ENCODE results near the gene MAT2B. TPM values are rescaled to one million over a fixed set of nuclear protein-coding genes. Genes with fewer than 3 reads are reported as not detected.

The MAT2B gene
- total RNA-seq, 1 donor from 2014 or later = 44.6 TPM

- peak; percentile 95 to 96 for DNase-seq (ENCODE audit: low spot score in 2 of 2, unreplicated experiment in 2 of 2)
- peaks cover 11% of the 10 kb centered on the region for H3K36me3 Mint-ChIP-seq
- H3K9me3 Mint-ChIP-seq = no peaks in the 10 kb centered on the region
- no peaks in the 10 kb centered on the region for H3K27me3 Mint-ChIP-seq (ENCODE audit: low read depth)
- peak within 1 kb of the TSS; percentile 100 for H3K27ac Mint-ChIP-seq
- TF ChIP-seq, protein P1, sequence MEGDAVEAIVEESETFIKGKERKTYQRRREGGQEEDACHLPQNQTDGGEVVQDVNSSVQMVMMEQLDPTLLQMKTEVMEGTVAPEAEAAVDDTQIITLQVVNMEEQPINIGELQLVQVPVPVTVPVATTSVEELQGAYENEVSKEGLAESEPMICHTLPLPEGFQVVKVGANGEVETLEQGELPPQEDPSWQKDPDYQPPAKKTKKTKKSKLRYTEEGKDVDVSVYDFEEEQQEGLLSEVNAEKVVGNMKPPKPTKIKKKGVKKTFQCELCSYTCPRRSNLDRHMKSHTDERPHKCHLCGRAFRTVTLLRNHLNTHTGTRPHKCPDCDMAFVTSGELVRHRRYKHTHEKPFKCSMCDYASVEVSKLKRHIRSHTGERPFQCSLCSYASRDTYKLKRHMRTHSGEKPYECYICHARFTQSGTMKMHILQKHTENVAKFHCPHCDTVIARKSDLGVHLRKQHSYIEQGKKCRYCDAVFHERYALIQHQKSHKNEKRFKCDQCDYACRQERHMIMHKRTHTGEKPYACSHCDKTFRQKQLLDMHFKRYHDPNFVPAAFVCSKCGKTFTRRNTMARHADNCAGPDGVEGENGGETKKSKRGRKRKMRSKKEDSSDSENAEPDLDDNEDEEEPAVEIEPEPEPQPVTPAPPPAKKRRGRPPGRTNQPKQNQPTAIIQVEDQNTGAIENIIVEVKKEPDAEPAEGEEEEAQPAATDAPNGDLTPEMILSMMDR (IDR thresholded peaks at IDR 0.05; ENCODE audit: unreplicated experiment) = no peak
- H3K4me3 Mint-ChIP-seq = peak within 1 kb of the TSS; percentile 88
- H3K4me1 Mint-ChIP-seq = peaks cover 45% of the 10 kb centered on the region
Measured at GRCh38 chr5:163459819-163460561, 45.4 kb upstream of the MAT2B start, which contains the start of gene NUDCD2. Gene NUDCD2, minus strand, starts transcription at chr5:163460102. Its CDS starts 52 bp downstream, at chr5:163460050.

DNA sequence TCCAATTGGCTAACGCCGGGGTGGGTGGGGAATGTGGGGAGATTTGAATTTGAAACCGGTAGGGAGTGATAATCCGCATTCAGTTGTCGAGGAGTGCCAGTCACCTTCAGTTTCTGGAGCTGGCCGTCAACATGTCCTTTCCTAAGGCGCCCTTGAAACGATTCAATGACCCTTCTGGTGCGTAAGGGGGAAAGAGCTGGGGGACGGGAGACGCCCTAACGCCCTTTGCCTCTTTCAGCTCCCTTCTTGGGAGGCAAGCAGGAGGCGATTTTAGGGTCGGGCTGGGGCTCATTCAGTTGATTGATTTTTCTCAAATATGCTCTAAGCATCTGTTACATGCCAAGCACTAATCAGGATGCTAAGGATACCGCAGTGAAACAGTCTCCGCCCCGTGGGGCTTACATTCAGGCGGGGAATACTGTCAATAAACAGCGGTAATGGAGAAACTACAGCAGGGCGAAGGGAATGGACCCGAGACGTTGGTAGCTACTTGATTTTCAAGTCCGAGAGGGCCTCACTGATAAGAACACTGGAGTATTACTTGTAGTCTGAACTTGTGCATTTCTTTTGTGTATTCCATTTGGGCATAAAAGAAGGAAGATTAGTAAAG lies 44.8 kb upstream of the MAT2B start, which contains the start of gene HMMR:
TSS of gene HMMR (plus strand) at position 71 of the 610 bp plus-strand sequence. CDS start at position 132, 61 bp downstream.
- Mint-ChIP-seq H3K27ac (peak within 1 kb of the TSS; percentile 100), H3K27me3 (ENCODE audit: low read depth) (no peaks in the 10 kb centered on the region), H3K4me1 (peaks cover 41% of the 10 kb centered on the region), H3K4me3 (peak within 1 kb of the TSS; percentile 88), H3K36me3 (peaks cover 7% of the 10 kb centered on the region), H3K9me3 (no peaks in the 10 kb centered on the region)
- no peak for DNase-seq (ENCODE audit: low spot score in 2 of 2, unreplicated experiment in 2 of 2)
- TF ChIP-seq, protein P1 (IDR thresholded peaks at IDR 0.05; ENCODE audit: unreplicated experiment) = no peak

DNA sequence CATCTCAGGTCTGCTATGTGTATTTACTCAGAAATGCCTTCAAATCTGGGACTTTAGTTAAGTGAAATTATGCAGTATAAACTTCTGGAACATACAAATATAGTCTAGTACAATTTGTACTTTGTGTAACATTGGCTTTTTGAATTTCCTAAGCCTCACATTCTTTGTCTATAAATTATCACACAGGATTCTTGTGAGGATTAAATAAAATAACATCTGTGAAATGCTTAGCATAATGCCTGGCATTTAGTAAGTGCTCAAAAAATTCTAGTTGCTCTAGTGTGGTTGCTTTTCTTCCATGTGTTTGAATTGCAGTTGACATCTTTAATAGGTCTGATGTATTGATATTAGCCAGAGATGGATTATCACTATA lies 42.4 kb upstream of the MAT2B start:
- no peaks in the 10 kb centered on the region for H3K27me3 Mint-ChIP-seq (ENCODE audit: low read depth)
- H3K4me1 Mint-ChIP-seq = peaks cover 24% of the 10 kb centered on the region
- TF ChIP-seq, protein P1 (IDR thresholded peaks at IDR 0.05; ENCODE audit: unreplicated experiment) = no peak
- peaks cover 3% of the 10 kb centered on the region for H3K36me3 Mint-ChIP-seq
- no peaks in the 10 kb centered on the region for H3K9me3 Mint-ChIP-seq
- H3K4me3 Mint-ChIP-seq = no peak overlapping the region
- no peak for DNase-seq (ENCODE audit: low spot score in 2 of 2, unreplicated experiment in 2 of 2)
- no peak overlapping the region for H3K27ac Mint-ChIP-seq

- Mint-ChIP-seq H3K27ac (no peak overlapping the region), H3K27me3 (ENCODE audit: low read depth) (no peaks in the 10 kb centered on the region), H3K9me3 (no peaks in the 10 kb centered on the region), H3K4me1 (peaks cover 6% of the 10 kb centered on the region), H3K4me3 (no peak overlapping the region), H3K36me3 (peaks cover 11% of the 10 kb centered on the region)
- DNase-seq (ENCODE audit: low spot score in 2 of 2, unreplicated experiment in 2 of 2) = no peak
- TF ChIP-seq, protein P1 (IDR thresholded peaks at IDR 0.05; ENCODE audit: unreplicated experiment) = no peak
Measured at GRCh38 chr5:163467682-163468081, 37.7 kb upstream of the MAT2B start.

- no peak for DNase-seq (ENCODE audit: low spot score in 2 of 2, unreplicated experiment in 2 of 2)
- Mint-ChIP-seq H3K4me3 (no peak overlapping the region), H3K27me3 (ENCODE audit: low read depth) (no peaks in the 10 kb centered on the region), H3K36me3 (peaks cover 14% of the 10 kb centered on the region), H3K9me3 (no peaks in the 10 kb centered on the region), H3K27ac (no peak overlapping the region), H3K4me1 (peaks cover 7% of the 10 kb centered on the region)
- TF ChIP-seq, protein P1 (IDR thresholded peaks at IDR 0.05; ENCODE audit: unreplicated experiment) = peak; percentile 28
Measured at GRCh38 chr5:163473635-163474243, 31.7 kb upstream of the MAT2B start.
